ENCODE measurements around the gene FXYD5.

- TF ChIP-seq CTCF (IDR thresholded peaks at IDR 0.05), result peak; percentile 80
- TF ChIP-seq ZFX (IDR thresholded peaks at IDR 0.05; ENCODE audit: borderline replicate concordance), result no peak
Observed at GRCh38 chr19:35140962-35141836, 13.3 kb upstream of the FXYD5 start.
